Endometrial microvascular endothelial cells (primary cell): Measurements from ENCODE around the gene PGGHG. TPM values are rescaled to one million over a fixed set of nuclear protein-coding genes. Genes with fewer than 3 reads are reported as not detected.
"Not testable (repeated sequence)": the region's sequence is repeated elsewhere in the genome, so short reads cannot be mapped to it uniquely, and the experiment has no call there.

Experiments used
- in situ Hi-C: cut with HindIII; loops from 2 replicates; pipeline ENCODE4 v1.10.0; 2017; ENCODE audit warnings: low sequenced_read_pairs, low pct_unique_long_range_greater_than_20kb; ENCODE audit errors: inconsistent ontology term
- total RNA-seq: library from RNA; depleted of rRNA; stranded (reverse); fragments of >200 nt; gene quantifications from one replicate; pipeline ENCODE4 v1.2.3, GENCODE V29; 2015; ENCODE audit errors: inconsistent ontology term

The PGGHG gene
- total RNA-seq, 1 donor from 2014 or later: 9.7 TPM

GRCh38 chr11:267491-267994 lies 21.4 kb upstream of the PGGHG start:
- in situ Hi-C loops: no loop called here

DNA sequence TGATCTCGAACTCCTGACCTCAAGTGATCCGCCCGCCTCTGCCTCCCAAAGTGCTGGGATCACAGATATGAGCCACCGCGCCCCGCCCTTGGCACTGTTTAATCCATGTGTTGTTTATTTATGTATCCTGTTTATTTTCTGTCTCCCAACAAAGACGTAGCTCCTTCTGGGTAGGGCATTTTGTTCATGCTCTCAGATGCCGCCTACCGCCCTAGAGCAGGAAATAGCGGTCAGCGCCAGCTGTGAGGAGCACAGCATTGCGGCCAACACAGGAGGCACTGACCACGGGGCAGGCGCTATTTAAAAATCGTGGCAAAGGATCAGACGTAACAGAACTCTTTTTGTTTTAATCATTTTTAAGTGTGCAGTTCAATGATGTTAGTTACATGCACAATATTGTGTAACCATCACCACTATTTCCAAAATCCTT lies 20.2 kb upstream of the PGGHG start:
- in situ Hi-C loops: not testable (repeated sequence)

DNA sequence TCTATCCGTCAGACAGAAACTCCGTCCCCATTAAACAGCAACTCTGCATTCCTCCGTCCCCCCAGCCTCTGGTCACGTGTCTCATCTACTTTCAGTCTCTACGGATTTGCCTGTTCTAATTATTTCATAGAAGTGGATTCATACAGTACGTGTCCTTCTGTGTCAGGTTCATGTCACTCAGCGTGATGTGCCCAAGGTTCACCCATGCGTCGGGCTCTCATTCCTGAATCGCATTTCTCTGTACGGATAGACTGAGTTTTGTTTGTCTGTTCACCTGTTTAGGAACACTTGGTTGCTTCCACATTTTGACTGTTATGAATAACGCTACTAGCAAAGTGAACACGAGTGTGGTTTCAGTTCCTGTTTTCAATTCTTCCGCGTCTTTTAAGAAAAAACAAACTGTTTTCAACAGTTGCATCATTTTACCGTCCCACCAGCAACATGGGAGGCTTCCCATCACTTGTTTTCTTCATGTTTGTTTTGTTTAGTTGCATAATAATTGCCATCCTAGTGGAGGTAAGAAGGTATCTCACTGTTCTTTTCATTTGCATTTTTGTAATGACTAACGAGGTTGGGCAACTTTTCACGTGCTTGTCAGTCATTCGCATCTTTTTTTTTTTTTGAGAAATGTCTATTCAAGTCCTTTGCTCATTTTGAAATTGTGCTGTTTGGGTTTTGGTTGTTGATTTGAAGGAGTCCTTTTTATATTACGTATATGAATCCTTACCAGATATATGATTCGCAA lies 19.6 kb upstream of the PGGHG start:
- in situ Hi-C loops: no loop called here

DNA sequence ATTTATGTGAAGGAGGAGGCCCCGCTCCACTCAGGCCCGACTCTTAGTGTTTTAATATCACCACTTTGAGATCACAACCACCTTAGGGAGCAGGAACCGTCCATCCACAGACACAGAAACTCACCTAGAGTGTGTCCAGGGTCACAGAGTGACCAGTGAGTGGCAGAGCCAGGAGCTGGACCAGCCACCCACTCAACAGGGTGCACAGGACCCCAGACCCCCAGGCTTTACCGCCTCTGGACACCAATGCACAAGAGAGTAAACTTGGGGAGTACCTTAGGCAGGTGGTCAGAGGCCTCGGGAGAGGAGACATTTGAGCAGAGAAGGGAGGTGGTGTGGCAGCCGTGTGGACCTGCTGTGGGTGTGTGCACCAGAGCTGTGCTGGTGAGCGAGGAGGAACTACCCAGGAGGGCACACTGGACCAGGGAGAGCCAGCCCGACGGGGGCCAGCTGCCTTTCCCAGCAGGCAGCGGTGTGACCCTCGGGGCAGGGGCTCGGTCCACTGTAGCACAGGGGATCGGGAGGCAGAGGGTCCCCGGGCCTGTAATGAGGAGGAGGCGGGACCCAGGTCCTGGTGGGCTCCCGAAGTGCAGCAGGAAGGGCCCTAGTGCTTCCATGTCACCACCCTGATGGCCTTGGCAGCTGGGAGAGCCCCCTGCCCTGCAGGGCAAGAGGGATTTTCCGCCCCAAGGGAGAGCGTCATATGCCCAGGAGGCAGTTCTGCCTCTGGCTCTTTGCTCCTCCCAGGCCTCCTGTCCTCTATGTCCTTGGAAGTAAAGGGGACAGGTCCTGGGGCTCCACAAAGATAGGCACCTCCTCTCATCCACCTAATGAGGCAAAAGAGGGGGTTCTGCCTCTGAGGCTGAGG lies 18.2 kb upstream of the PGGHG start:
- in situ Hi-C loops: no loop called here

DNA sequence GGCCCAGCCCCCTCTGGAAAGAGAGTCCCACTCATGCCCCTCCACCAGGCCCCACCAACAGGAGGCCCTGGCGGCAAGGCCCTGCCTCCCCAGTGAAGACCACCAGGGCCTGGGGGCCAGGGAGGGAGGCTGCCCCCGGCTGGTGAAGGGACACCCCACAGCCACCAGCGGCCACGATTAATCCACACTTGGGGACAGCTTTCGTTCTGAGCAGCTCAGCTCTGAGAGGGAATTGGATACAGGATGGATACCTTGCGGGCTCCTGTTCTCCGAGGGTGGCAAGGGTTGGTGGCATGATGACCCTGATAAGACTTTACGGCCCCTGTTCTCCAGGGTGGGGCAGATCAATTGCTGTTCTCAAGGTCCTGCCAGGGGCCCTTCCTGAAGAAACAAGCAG lies 17.6 kb upstream of the PGGHG start:
- in situ Hi-C loops: no loop called here

DNA sequence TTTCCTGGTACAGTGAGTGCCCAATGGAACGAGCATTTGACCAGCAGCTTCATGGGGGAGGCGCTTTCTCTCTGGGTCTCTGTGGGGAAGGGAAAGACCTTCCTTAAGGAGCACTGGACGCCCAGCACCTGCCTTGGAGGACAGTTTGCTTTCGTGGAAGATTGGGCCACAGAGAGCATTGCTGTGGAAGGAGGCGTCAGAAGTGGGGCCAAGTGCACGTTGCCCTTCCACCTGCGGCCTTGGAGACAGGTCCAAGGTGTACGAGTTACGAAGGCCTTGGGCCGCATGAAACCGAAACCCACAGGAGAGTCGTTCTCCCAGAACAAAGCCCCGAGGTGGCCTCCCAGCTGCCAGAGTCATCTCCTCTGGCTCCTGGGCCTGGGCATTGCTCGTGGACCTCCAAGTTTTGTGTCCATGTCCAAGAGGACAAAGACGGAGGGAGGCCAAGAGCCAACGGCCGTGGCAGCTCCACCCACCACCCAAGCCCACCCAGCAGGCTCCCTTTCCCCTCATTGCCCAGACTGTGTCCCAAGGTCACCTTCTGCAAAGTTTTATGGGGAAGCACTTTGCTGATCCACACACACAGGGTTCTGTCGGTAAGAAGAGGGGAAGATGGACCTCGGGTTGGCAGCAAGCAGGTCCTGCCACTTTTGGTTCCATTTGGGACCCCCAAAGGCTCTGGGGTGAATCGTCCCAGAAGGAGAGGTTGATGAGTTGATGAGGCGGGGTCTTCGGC lies 16.6 kb upstream of the PGGHG start:
- in situ Hi-C loops: no loop called here

DNA sequence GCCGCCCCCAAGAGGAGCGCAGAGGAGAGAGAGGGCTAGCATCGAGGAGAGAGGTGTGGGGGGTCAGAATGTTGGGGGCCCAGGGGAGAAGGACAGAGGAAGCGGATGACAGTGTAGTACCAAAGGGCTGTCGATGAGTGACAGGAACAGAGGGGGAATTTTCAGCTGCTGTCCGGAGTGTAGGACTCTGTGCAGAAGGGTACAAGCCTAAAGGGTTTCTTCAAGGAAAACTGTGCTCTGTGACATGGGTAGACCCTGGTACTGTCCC lies 16.1 kb upstream of the PGGHG start:
- in situ Hi-C loops: no loop called here

GRCh38 chr11:276219-276618 lies 12.7 kb upstream of the PGGHG start:
- in situ Hi-C loops: no loop called here

GRCh38 chr11:278001-278951 lies 10.7 kb upstream of the PGGHG start, which contains the start of gene NLRP6:
TSS of gene NLRP6 (plus strand) at chr11:278407. CDS start at chr11:278570, 163 bp downstream.
- in situ Hi-C loops: no loop called here

DNA sequence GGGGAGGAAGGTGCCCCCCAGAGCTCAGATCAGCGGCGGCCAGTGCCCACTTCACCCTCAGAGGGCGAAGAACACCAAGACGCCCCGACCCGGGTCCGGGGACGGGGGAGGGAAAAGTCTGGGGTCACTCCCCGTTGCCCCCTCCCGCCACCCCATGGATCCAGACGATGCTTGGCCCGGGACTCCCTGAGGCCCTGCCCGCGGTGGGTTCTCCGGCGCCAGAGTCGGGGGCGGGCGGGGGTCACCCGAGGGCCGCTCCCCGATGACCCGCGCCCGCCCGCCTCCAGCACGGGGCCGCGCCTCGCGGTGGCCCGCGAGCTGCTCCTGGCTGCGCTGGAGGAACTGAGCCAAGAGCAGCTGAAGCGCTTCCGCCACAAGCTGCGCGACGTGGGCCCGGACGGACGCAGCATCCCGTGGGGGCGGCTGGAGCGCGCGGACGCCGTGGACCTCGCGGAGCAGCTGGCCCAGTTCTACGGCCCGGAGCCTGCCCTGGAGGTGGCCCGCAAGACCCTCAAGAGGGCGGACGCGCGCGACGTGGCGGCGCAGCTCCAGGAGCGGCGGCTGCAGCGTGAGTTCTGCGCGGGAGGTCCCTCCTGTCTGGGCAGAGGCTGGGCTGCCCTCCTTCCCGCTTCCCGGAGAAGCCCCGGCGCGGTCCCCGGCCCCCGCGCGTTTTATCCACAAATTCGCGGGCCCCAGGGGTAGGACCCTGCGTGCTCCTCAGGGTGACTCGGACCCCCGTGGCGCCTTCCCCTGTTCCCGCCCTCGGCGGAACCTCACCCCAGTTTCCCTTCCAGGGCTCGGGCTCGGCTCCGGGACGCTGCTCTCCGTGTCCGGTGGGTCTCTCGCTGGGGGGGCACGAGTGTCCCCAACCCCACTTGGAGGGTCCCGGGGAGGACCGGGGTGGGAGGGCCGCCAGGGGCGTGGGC lies 9.6 kb upstream of the PGGHG start:
- in situ Hi-C loops: no loop called here

- in situ Hi-C loops: no loop called here
Observed at GRCh38 chr11:279966-280705, 8.8 kb upstream of the PGGHG start.

- in situ Hi-C loops: no loop called here
Observed at GRCh38 chr11:280706-281485, 8.0 kb upstream of the PGGHG start.

GRCh38 chr11:281486-282161 lies 7.3 kb upstream of the PGGHG start:
- in situ Hi-C loops: no loop called here

- in situ Hi-C loops: no loop called here
Observed at GRCh38 chr11:282171-282570, 6.8 kb upstream of the PGGHG start.

DNA sequence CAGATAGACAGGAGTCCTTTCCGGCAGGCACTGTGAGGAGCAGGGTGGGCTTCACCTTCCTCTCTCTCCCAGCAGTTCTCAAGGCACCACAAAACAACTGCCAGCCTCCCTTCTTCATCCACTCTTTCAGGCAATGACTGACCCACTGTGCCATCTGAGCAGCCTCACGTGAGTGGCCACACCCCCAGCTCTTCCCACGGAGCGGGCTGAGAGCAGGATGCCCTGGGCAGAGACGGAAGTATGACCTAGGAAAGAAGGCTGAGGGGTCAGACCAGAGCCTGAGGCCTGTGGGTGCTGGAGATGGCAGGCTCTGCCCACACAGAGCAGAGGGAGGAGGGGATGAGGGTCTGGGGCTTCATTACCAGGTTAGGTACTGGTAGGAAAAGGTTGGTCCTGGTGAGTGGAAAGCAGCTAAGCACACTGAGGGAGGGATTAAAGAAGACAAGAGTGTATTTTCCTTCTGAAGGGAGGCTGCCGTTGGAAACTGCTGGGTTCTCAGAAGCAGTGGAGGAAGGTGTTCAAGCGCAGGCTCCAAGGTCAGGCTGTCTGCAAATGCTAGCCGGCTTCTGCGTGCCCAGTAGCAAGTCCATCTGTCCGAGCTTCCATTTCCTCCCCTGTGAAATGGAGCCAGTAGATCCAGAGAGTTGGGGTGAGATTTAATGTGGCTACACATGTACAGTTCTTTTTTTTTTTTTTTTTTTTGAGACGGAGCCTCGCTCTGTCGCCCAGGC lies 6.1 kb upstream of the PGGHG start:
- in situ Hi-C loops: no loop called here
